H9 (cell line): ENCODE measurements around the gene GNGT2. TPM values are rescaled to one million over a fixed set of nuclear protein-coding genes. Genes with fewer than 3 reads are reported as not detected.

ENCODE experiments used
- DNase-seq: peaks from one replicate; pipeline ENCODE4 v3.0.0-alpha.2; 2017
- H2AFZ ChIP-seq: one replicate; pipeline ENCODE4 v1.6.1; 2013; ENCODE audit warnings: mild to moderate bottlenecking, low read length, control low read depth, moderate library complexity
- H2AK5ac ChIP-seq: 2 replicates; pipeline ENCODE4 v1.6.1; 2013; ENCODE audit warnings: low read length, control low read depth, mixed read lengths; ENCODE audit not compliant: insufficient read length
- H2BK120ac ChIP-seq: one replicate; pipeline ENCODE4 v1.6.1; 2013; ENCODE audit warnings: low read depth, mild to moderate bottlenecking, low read length, control low read depth, inconsistent platforms; ENCODE audit not compliant: poor library complexity, severe bottlenecking
- H2BK12ac ChIP-seq: 2 replicates; pipeline ENCODE4 v1.6.1; 2013; ENCODE audit warnings: low read length, control low read depth, mixed read lengths, low read depth; ENCODE audit not compliant: insufficient read length
- H2BK15ac ChIP-seq: 2 replicates; pipeline ENCODE4 v1.6.1; 2013; ENCODE audit warnings: low read depth, low read length, control low read depth
- H2BK20ac ChIP-seq: one replicate; pipeline ENCODE4 v1.6.1; 2013; ENCODE audit warnings: low read depth, mild to moderate bottlenecking, low read length, control low read depth, inconsistent platforms; ENCODE audit not compliant: poor library complexity, severe bottlenecking
- H2BK5ac ChIP-seq: 2 replicates; pipeline ENCODE4 v1.6.1; 2013; ENCODE audit warnings: low read length, control low read depth, mixed read lengths; ENCODE audit not compliant: insufficient read length
- H3K14ac ChIP-seq: 2 replicates; pipeline ENCODE4 v1.6.1; 2013; ENCODE audit warnings: low read length, control low read depth; ENCODE audit not compliant: insufficient read depth
- H3K18ac ChIP-seq: 2 replicates; pipeline ENCODE4 v1.6.1; 2013; ENCODE audit warnings: low read depth, mild to moderate bottlenecking, mixed read lengths, low read length, control low read depth; ENCODE audit not compliant: insufficient read length
- H3K23ac ChIP-seq: 2 replicates; pipeline ENCODE4 v1.6.1; 2013; ENCODE audit warnings: low read length, control low read depth, mixed read lengths, low read depth; ENCODE audit not compliant: insufficient read length
- H3K23me2 ChIP-seq: 2 replicates; pipeline ENCODE4 v1.6.1; 2013; ENCODE audit warnings: low read depth, mild to moderate bottlenecking, mixed read lengths, low read length, control low read depth; ENCODE audit not compliant: insufficient read length, poor library complexity, severe bottlenecking
- H3K27ac ChIP-seq: 2 replicates; pipeline ENCODE4 v1.5.1; 2013; ENCODE audit warnings: low read length, control low read depth, mixed read lengths, low read depth; ENCODE audit not compliant: insufficient read length
- H3K27me3 ChIP-seq: 2 replicates; pipeline ENCODE4 v1.6.1; 2013; ENCODE audit warnings: low read length, control low read depth, inconsistent platforms; ENCODE audit not compliant: insufficient read depth
- H3K4ac ChIP-seq: 2 replicates; pipeline ENCODE4 v1.6.1; 2013; ENCODE audit warnings: low read depth, mild to moderate bottlenecking, control low read depth, inconsistent platforms, low read length, moderate library complexity
- H3K4me1 ChIP-seq: 2 replicates; pipeline ENCODE4 v1.6.1; 2013; ENCODE audit warnings: low read length, control low read depth, inconsistent platforms; ENCODE audit not compliant: insufficient read depth
- H3K4me2 ChIP-seq: 2 replicates; pipeline ENCODE4 v1.6.1; 2013; ENCODE audit warnings: low read length, control low read depth, mixed read lengths; ENCODE audit not compliant: insufficient read length, insufficient read depth
- H3K56ac ChIP-seq: 2 replicates; pipeline ENCODE4 v1.6.1; 2013; ENCODE audit warnings: low read depth, mild to moderate bottlenecking, mixed read lengths, low read length, control low read depth; ENCODE audit not compliant: insufficient read length
- H3K79me1 ChIP-seq: 2 replicates; pipeline ENCODE4 v1.6.1; 2013; ENCODE audit warnings: low read depth, mild to moderate bottlenecking, moderate library complexity, low read length, control low read depth, inconsistent platforms; ENCODE audit not compliant: insufficient read depth, poor library complexity, severe bottlenecking
- H3K79me2 ChIP-seq: 2 replicates; pipeline ENCODE4 v1.6.1; 2013; ENCODE audit warnings: low read length, control low read depth, inconsistent platforms; ENCODE audit not compliant: insufficient read depth
- H3K9ac ChIP-seq: 2 replicates; pipeline ENCODE4 v1.6.1; 2013; ENCODE audit warnings: low read length, control low read depth, mixed read lengths; ENCODE audit not compliant: insufficient read length; ENCODE audit errors: extremely low read depth
- H3K9me3 ChIP-seq: one replicate; pipeline ENCODE4 v1.6.1; 2013; ENCODE audit warnings: low read depth, low read length, inconsistent platforms; ENCODE audit not compliant: control insufficient read depth
- H3T11ph ChIP-seq: one replicate; pipeline ENCODE4 v1.6.1; 2013; ENCODE audit warnings: mild to moderate bottlenecking, low read length, control low read depth, inconsistent platforms
- H4K20me1 ChIP-seq: one replicate; pipeline ENCODE4 v1.6.1; 2013; ENCODE audit not compliant: control insufficient read depth, insufficient read length, insufficient read depth
- H4K5ac ChIP-seq: 2 replicates; pipeline ENCODE4 v1.6.1; 2013; ENCODE audit warnings: low read depth, mild to moderate bottlenecking, mixed read lengths, low read length, control low read depth; ENCODE audit not compliant: insufficient read length
- H4K8ac ChIP-seq: replicated peaks from 2 replicates; pipeline ENCODE4 v1.6.1; 2013; ENCODE audit warnings: low read length, control low read depth, mixed read lengths, low read depth; ENCODE audit not compliant: insufficient read length
- H4K91ac ChIP-seq: 2 replicates; pipeline ENCODE4 v1.6.1; 2013; ENCODE audit warnings: low read depth, mild to moderate bottlenecking, moderate library complexity, mixed read lengths, low read length, control low read depth; ENCODE audit not compliant: insufficient read length
- H3K27ac Mint-ChIP-seq, 3 experiments: 2 replicates in 2 of 3; 3 replicates in 1 of 3; pipeline ENCODE4 v1.8.0; 2020 to 2021; ENCODE audit warnings: mixed read lengths in 3 of 3, mild to moderate bottlenecking in 1 of 3, moderate library complexity in 1 of 3
- H3K27me3 Mint-ChIP-seq: 2 replicates; pipeline ENCODE4 v1.8.0; 2021; ENCODE audit warnings: low read depth, mild to moderate bottlenecking, moderate library complexity, mixed read lengths
- H3K36me3 Mint-ChIP-seq, 3 experiments: 2 replicates in 2 of 3; 3 replicates in 1 of 3; pipeline ENCODE4 v1.8.0; 2020 to 2021; ENCODE audit warnings: low read depth in 3 of 3, mixed read lengths in 3 of 3; ENCODE audit not compliant: insufficient read depth in 1 of 3
- H3K4me1 Mint-ChIP-seq, 2 experiments: 2 replicates each; pipeline ENCODE4 v1.8.0; 2020; ENCODE audit warnings: mixed read lengths in 2 of 2
- H3K4me3 Mint-ChIP-seq, 2 experiments: 2 replicates in 1 of 2; 3 replicates in 1 of 2; pipeline ENCODE4 v1.8.0; 2020 to 2021; ENCODE audit warnings: mild to moderate bottlenecking in 2 of 2, mixed read lengths in 2 of 2, moderate library complexity in 1 of 2
- H3K9me3 Mint-ChIP-seq, 2 experiments: 2 replicates in 1 of 2; 3 replicates in 1 of 2; pipeline ENCODE4 v1.8.0; 2020; ENCODE audit warnings: mild to moderate bottlenecking in 2 of 2, mixed read lengths in 2 of 2, moderate library complexity in 1 of 2
- CTCF ChIP-seq: fragments of 200-600 bp; sonication (generic); conservative IDR thresholded peaks from 3 replicates; pipeline ENCODE4 v1.8.0; 2021; ENCODE audit warnings: antibody characterized with exemption, mild to moderate bottlenecking
- WGBS: extraction: QIAGEN DNeasy Blood & Tissue Kit; methylation state at CpG from one replicate; pipeline ENCODE4 v1.1.7; 2013; ENCODE audit warnings: missing lambda C conversion rate, low lambda C conversion rate, mixed read lengths; ENCODE audit not compliant: insufficient read length; ENCODE audit errors: extremely low coverage; 5-methylcytosine and 5-hydroxymethylcytosine counted together
- total RNA-seq: library from RNA; stranded (reverse); gene quantifications from 2 replicates; pipeline ENCODE4 v1.2.1, GENCODE V29; 2021

The GNGT2 gene
- total RNA-seq, 1 experiment from 2014 or later, result 0.42 TPM

- H2BK12ac ChIP-seq, result no peak overlapping the region
- Mint-ChIP-seq H3K36me3 (no peaks in the 10 kb centered on the region), H3K27ac (no peak overlapping the region), H3K4me3 (no peak overlapping the region), H3K27me3 (peaks cover 33% of the 10 kb centered on the region), H3K4me1 (no peaks in the 10 kb centered on the region; a peak in 1 of 4 replicates), H3K9me3 (peaks cover 0 to 5% of the 10 kb centered on the region in 2 experiments; a peak in 2 of 5 replicates)
- H3T11ph ChIP-seq, result no peak overlapping the region
- H3K56ac ChIP-seq, result no peak overlapping the region
- H2BK5ac ChIP-seq, result no peak overlapping the region
- no peak overlapping the region for H3K27ac ChIP-seq
- no peak overlapping the region for H4K5ac ChIP-seq
- H2AK5ac ChIP-seq, result no peak overlapping the region
- no peak overlapping the region for H3K14ac ChIP-seq
- no peaks in the 10 kb centered on the region for H3K4me1 ChIP-seq
- H4K91ac ChIP-seq, result no peak overlapping the region
- no peaks in the 10 kb centered on the region for H3K23me2 ChIP-seq
- no peak overlapping the region for H2BK20ac ChIP-seq
- no peak for TF ChIP-seq CTCF
- H3K9ac ChIP-seq, result no peak overlapping the region
- no peaks in the 10 kb centered on the region for H3K79me2 ChIP-seq
- no peaks in the 10 kb centered on the region for H3K9me3 ChIP-seq
- no peak overlapping the region for H2BK120ac ChIP-seq
- DNase-seq, result no peak
- WGBS, result no CpG with 5 or more reads among the region's 8 CpGs
- H3K18ac ChIP-seq, result no peak overlapping the region
- H2BK15ac ChIP-seq, result no peak overlapping the region
- H3K23ac ChIP-seq, result no peak overlapping the region
- H3K79me1 ChIP-seq, result no peaks in the 10 kb centered on the region
- no peaks in the 10 kb centered on the region for H4K20me1 ChIP-seq
- no peak overlapping the region for H3K4ac ChIP-seq
- no peak overlapping the region for H3K4me2 ChIP-seq
- no peak overlapping the region for H2AFZ ChIP-seq
- H4K8ac ChIP-seq, result no peak overlapping the region
- no peaks in the 10 kb centered on the region; the same call in 1 of the 2 replicates for H3K27me3 ChIP-seq
Observed at GRCh38 chr17:49157784-49158183, 52.6 kb downstream of the GNGT2 start.
